Measurements from ENCODE around the gene MYBPC2. TPM values are rescaled to one million over a fixed set of nuclear protein-coding genes. Genes with fewer than 3 reads are reported as not detected.

MYBPC2 gene
- total and polyA plus RNA-seq, 2 of the 4 experiments (the other 2 are of a cell fraction), result not detected

DNA sequence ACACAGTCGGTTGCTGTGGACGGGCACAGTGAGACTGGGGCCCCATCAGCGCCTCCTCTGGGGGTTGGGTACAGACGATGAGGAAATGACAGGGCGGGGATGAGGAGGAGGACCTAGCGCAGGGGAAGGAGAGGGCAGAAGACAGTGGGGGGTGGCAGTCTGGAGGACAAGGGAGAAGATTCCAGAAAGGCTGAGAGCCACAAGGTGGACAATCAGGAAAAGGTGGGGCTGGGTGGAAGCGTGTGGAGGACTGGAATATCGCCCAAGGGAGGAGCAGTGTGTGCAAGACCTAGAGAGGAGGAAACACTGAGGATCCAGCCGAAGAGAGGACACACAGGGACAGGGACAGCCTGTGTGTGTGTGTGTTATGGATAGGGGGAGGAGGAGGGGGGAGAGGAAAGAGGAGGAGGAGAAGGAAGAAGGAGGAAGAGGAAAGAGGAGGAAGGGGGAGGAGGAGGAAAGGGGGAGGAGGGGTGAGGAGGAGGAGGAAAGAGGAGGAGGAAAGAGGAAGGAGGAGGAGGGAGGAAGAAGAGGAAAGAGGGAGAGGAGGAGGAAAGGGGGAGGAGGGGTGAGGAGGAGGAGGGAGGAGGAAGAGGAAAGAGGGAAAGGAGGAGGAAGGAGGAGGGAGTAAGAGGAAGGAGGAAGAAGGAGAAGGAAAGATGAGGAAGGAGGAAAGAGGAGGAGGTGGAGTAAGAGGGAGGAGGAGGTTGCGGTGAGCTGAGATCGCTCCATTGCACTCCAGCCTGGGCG, 59.8 kb downstream of the MYBPC2 start:
- no peak overlapping the region for H2BK20ac ChIP-seq (ENCODE audit: low read depth, low read length)
- no peak overlapping the region for H3K14ac ChIP-seq (replicated peaks; ENCODE audit: low read depth, low read length)
- no peak overlapping the region for H4K91ac ChIP-seq (ENCODE audit: insufficient read depth, low read depth, low read length)
- DNase-seq, result no peak
- H3K27ac ChIP-seq (ENCODE audit: insufficient read depth, low read length), result no peak overlapping the region
- ChIA-PET POLR2A (ENCODE audit: unreplicated experiment) (no interaction called here), CTCF (no interaction called here)
- peak overlapping the region; percentile 16; the same call in 1 of the 2 replicates for H2AK5ac ChIP-seq (ENCODE audit: low read depth, low read length)
- H3K4me1 ChIP-seq (ENCODE audit: control insufficient read depth, insufficient read depth, low read length), result no peaks in the 10 kb centered on the region
- H3K18ac ChIP-seq (ENCODE audit: low read depth, low read length), result no peak overlapping the region
- no peaks in the 10 kb centered on the region for H3K79me1 ChIP-seq (ENCODE audit: low read depth in 1 of 2, low read length in 2 of 2)
- no peak overlapping the region for H3K9ac ChIP-seq (ENCODE audit: low read depth, low read length)
- no peaks in the 10 kb centered on the region for H3K9me1 ChIP-seq (ENCODE audit: insufficient read depth, low read length)
- no peak overlapping the region for H3K4me2 ChIP-seq (ENCODE audit: low read depth, low read length)
- H2AK9ac ChIP-seq (replicated peaks; ENCODE audit: low read depth, low read length, poor library complexity), result peak overlapping the region; percentile 61
- no peak overlapping the region for H3K4ac ChIP-seq (ENCODE audit: low read depth, low read length)
- H4K5ac ChIP-seq (ENCODE audit: low read depth, low read length), result no peak overlapping the region
- no peak for TF ChIP-seq CEBPB (IDR thresholded peaks at IDR 0.05; ENCODE audit: low read depth, low read length)
- TF ChIP-seq NFE2L2 (IDR thresholded peaks at IDR 0.05; ENCODE audit: low read depth, low read length), result no peak
- no peak for TF ChIP-seq MAZ (IDR thresholded peaks at IDR 0.05; ENCODE audit: borderline replicate concordance, low read depth, low read length)
- TF ChIP-seq, protein P1, sequence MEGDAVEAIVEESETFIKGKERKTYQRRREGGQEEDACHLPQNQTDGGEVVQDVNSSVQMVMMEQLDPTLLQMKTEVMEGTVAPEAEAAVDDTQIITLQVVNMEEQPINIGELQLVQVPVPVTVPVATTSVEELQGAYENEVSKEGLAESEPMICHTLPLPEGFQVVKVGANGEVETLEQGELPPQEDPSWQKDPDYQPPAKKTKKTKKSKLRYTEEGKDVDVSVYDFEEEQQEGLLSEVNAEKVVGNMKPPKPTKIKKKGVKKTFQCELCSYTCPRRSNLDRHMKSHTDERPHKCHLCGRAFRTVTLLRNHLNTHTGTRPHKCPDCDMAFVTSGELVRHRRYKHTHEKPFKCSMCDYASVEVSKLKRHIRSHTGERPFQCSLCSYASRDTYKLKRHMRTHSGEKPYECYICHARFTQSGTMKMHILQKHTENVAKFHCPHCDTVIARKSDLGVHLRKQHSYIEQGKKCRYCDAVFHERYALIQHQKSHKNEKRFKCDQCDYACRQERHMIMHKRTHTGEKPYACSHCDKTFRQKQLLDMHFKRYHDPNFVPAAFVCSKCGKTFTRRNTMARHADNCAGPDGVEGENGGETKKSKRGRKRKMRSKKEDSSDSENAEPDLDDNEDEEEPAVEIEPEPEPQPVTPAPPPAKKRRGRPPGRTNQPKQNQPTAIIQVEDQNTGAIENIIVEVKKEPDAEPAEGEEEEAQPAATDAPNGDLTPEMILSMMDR (conservative IDR thresholded peaks at IDR 0.05; ENCODE audit: low read depth, low read length), result no peak
- TF ChIP-seq RAD21 (IDR thresholded peaks at IDR 0.05; ENCODE audit: low read length), result no peak
- no peak for TF ChIP-seq USF2 (IDR thresholded peaks at IDR 0.05; ENCODE audit: low read depth, low read length)
- no peak for TF ChIP-seq RFX5 (IDR thresholded peaks at IDR 0.05; ENCODE audit: low read depth, low read length)
- TF ChIP-seq RCOR1 (IDR thresholded peaks at IDR 0.05; ENCODE audit: insufficient replicate concordance, low read length), result no peak
- TF ChIP-seq MXI1 (IDR thresholded peaks at IDR 0.05; ENCODE audit: borderline replicate concordance, low read depth, low read length), result no peak
- no peak for TF ChIP-seq POLR2A (IDR thresholded peaks at IDR 0.05; ENCODE audit: low read depth, low read length)
- TF ChIP-seq MAFK (IDR thresholded peaks at IDR 0.05; ENCODE audit: low read depth, low read length), result no peak
- TF ChIP-seq SMC3 (IDR thresholded peaks at IDR 0.05; ENCODE audit: low read depth, low read length), result no peak
- TF ChIP-seq, protein P2, sequence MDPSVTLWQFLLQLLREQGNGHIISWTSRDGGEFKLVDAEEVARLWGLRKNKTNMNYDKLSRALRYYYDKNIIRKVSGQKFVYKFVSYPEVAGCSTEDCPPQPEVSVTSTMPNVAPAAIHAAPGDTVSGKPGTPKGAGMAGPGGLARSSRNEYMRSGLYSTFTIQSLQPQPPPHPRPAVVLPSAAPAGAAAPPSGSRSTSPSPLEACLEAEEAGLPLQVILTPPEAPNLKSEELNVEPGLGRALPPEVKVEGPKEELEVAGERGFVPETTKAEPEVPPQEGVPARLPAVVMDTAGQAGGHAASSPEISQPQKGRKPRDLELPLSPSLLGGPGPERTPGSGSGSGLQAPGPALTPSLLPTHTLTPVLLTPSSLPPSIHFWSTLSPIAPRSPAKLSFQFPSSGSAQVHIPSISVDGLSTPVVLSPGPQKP (IDR thresholded peaks at IDR 0.05; ENCODE audit: borderline replicate concordance, low read depth, low read length), result no peak
- no peak overlapping the region for H3K56ac ChIP-seq (ENCODE audit: extremely low read depth, insufficient read depth, low read length)
- H3K4me3 ChIP-seq (ENCODE audit: insufficient read depth, low read depth, low read length), result no peak overlapping the region
- H2BK15ac ChIP-seq (ENCODE audit: low read depth, low read length), result no peak overlapping the region
- H3K23ac ChIP-seq (ENCODE audit: low read depth, low read length), result no peak overlapping the region
- H2AFZ ChIP-seq (replicated peaks; ENCODE audit: low read length, poor library complexity), result peak overlapping the region; percentile 56
- 16% methylated on average over 5 of the region's 12 CpGs; no CpG with 5 or more reads in 1 of the 2 experiments for WGBS, 2 experiments (ENCODE audit: extremely low coverage in 2 of 2, insufficient read length in 1 of 2)
- H2BK120ac ChIP-seq (ENCODE audit: low read depth, low read length), result no peak overlapping the region
- H3K9me3 ChIP-seq (ENCODE audit: control insufficient read depth, insufficient read depth, low read length), result peaks cover 6% of the 10 kb centered on the region; the same call in 1 of the 2 replicates
- BruUV-seq (replicated peaks), result no TSS peak
- intact Hi-C loops (cut with micrococcal nuclease) (no loop called here), in situ Hi-C loops (cut with MboI; ENCODE audit: low sequenced_read_pairs) (no loop called here), dilution Hi-C loops (cut with HindIII; ENCODE audit: low sequenced_read_pairs, unreplicated experiment) (no loop called here)
- H3K36me3 ChIP-seq (ENCODE audit: control insufficient read depth, insufficient read depth, low read length), result peaks cover 2% of the 10 kb centered on the region; the same call in 1 of the 2 replicates
- no peaks in the 10 kb centered on the region for H4K20me1 ChIP-seq (ENCODE audit: insufficient read depth, low read length)
- H3K27me3 ChIP-seq (ENCODE audit: control insufficient read depth, insufficient read depth, low read length), result peaks cover 48% of the 10 kb centered on the region
- ATAC-seq (ENCODE audit: low read depth), result peak; percentile 33
- no peak overlapping the region for H2BK5ac ChIP-seq (ENCODE audit: low read depth, low read length, poor library complexity, severe bottlenecking)
- no peak overlapping the region for H4K8ac ChIP-seq (ENCODE audit: low read depth in 2 of 2, low read length in 2 of 2)
